CD4-positive, alpha-beta memory T cell (primary cell): ENCODE measurements around the gene STK32C. TPM values are rescaled to one million over a fixed set of nuclear protein-coding genes. Genes with fewer than 3 reads are reported as not detected.

Experiments
- CTCF ChIA-PET: fragments of 350-600 bp; sonication (Branson Sonifier 250); formaldehyde crosslinking; loops from one replicate; lab custom pipeline; 2021; ENCODE audit warnings: inconsistent platforms; ENCODE audit not compliant: partially characterized antibody; lab: Charles Lee
- POLR2A ChIA-PET: fragments of 350-600 bp; sonication (Branson Sonifier 250); formaldehyde crosslinking; loops from one replicate; lab custom pipeline; 2021; ENCODE audit not compliant: partially characterized antibody; lab: Charles Lee
- DNase-seq, 5 donors: peaks; one replicate each; pipeline versions ENCODE4 v3.0.0 to v3.0.0-alpha.2; 2020 to 2022; ENCODE audit warnings: mixed read lengths in 1 of 5
- H3K27ac ChIP-seq: one replicate; pipeline ENCODE4 v1.7.0; 2013; ENCODE audit warnings: low read depth, low read length
- H3K27me3 ChIP-seq: 2 replicates; pipeline ENCODE4 v1.7.0; 2013; ENCODE audit warnings: mild to moderate bottlenecking, low read length, moderate library complexity; ENCODE audit not compliant: insufficient read depth
- H3K36me3 ChIP-seq: 2 replicates; pipeline ENCODE4 v1.7.0; 2013; ENCODE audit warnings: mild to moderate bottlenecking, low read length, moderate library complexity; ENCODE audit not compliant: insufficient read depth
- H3K4me1 ChIP-seq: 2 replicates; pipeline ENCODE4 v1.7.0; 2013; ENCODE audit warnings: mild to moderate bottlenecking, low read length, moderate library complexity; ENCODE audit not compliant: insufficient read depth
- H3K4me3 ChIP-seq, 2 donors: one replicate each; pipeline ENCODE4 v1.7.0; 2013; ENCODE audit warnings: low read length in 2 of 2, mild to moderate bottlenecking in 1 of 2
- H3K9me3 ChIP-seq, 2 donors: one replicate each; pipeline ENCODE4 v1.7.0; 2013; ENCODE audit warnings: low read length in 2 of 2, control low read depth in 1 of 2; ENCODE audit not compliant: control insufficient read depth in 1 of 2
- H3K27ac Mint-ChIP-seq, 7 donors: one replicate each; pipeline ENCODE4 v1.8.0; 2020 to 2021; ENCODE audit warnings: mixed read lengths in 7 of 7, mild to moderate bottlenecking in 6 of 7, inconsistent platforms in 3 of 7, moderate library complexity in 3 of 7
- H3K27me3 Mint-ChIP-seq, 2 donors: one replicate each; pipeline ENCODE4 v1.8.0; 2020 to 2021; ENCODE audit warnings: mixed read lengths in 2 of 2
- H3K36me3 Mint-ChIP-seq, 2 donors: one replicate each; pipeline ENCODE4 v1.8.0; 2020 to 2021; ENCODE audit warnings: mixed read lengths in 2 of 2, inconsistent platforms in 1 of 2, mild to moderate bottlenecking in 1 of 2
- H3K4me1 Mint-ChIP-seq, 4 donors: one replicate each; pipeline ENCODE4 v1.8.0; 2020 to 2021; ENCODE audit warnings: mixed read lengths in 4 of 4, mild to moderate bottlenecking in 1 of 4
- H3K4me3 Mint-ChIP-seq, 8 donors: one replicate each; pipeline ENCODE4 v1.8.0; 2020 to 2021; ENCODE audit warnings: mixed read lengths in 8 of 8, mild to moderate bottlenecking in 7 of 8, moderate library complexity in 6 of 8, inconsistent platforms in 3 of 8
- H3K9me3 Mint-ChIP-seq, 8 donors: one replicate each; pipeline ENCODE4 v1.8.0; 2020 to 2021; ENCODE audit warnings: mixed read lengths in 8 of 8, mild to moderate bottlenecking in 5 of 8, inconsistent platforms in 3 of 8, moderate library complexity in 1 of 8
- intact Hi-C: fragments of 100-400 bp; cut with micrococcal nuclease; formaldehyde crosslinking; loops from one replicate; pipeline ENCODE4 v1.15.1; 2023
- polyA plus RNA-seq, 2 donors: library from polyadenylated mRNA; unstranded; fragments of 300-500 nt; fragmentation: Illumina TruSeq; gene quantifications; one replicate each; pipeline ENCODE4 v1.2.3, GENCODE V29; 2021
- total RNA-seq, 2 experiments: library from RNA; stranded (reverse); gene quantifications; one replicate each; pipeline ENCODE4 v1.2.3, GENCODE V29; 2021

Gene STK32C
- total and polyA plus RNA-seq, 4 experiments from 2014 or later: 7.5 to 14.7 (median 10.6) TPM

DNA sequence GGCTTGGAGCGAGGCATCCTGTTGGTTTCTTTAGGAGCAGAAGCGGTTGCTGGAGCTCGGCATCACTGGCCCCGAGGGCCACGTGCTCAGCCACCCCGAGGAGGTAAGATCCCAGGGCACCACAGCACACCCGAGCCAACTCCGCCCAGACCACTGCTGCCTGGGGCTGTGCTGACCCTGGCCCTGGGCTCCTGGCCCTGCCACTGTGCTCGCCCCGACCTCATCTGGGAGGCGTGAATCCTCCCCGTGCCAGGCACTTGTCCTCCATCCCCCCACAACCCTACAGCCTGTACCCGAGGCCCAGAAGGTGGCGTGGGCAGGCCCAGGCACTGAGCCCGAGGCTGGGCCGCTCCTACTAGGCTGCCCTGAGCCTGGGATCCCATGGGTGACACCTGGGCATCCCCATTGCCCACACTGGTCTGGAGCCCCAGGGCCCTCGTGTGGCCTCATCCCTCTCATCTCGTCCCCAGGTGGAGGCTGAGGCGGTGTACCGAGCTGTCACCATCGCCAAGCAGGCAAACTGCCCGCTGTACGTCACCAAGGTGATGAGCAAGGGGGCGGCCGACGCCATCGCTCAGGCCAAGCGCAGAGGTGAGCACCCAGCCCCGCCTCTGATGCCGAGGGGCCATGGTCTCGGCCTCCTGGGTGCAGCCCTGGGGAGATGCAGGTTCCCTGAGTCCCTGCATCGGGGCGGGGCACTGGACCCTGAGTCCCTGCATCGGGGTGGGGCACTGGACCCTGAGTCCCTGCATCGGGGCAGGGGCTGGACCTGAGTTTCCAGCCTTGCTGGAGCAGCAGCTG lies 109.2 kb downstream of the STK32C start:
- Mint-ChIP-seq H3K36me3 (no peaks in the 10 kb centered on the region), H3K9me3 (no peaks in the 10 kb centered on the region), H3K27ac (no peak overlapping the region), H3K4me3 (no peak overlapping the region), H3K27me3 (peaks cover 2 to 3% of the 10 kb centered on the region in 2 donors), H3K4me1 (no peaks in the 10 kb centered on the region)
- no peak overlapping the region for H3K4me3 ChIP-seq
- no peak overlapping the region for H3K27ac ChIP-seq
- H3K4me1 ChIP-seq: no peaks in the 10 kb centered on the region
- POLR2A ChIA-PET: no interaction called here
- no peaks in the 10 kb centered on the region for H3K9me3 ChIP-seq
- CTCF ChIA-PET: no interaction called here
- intact Hi-C loops: no loop called here
- no peaks in the 10 kb centered on the region for H3K36me3 ChIP-seq
- peak in 1 of 5 donors; percentile 12 for DNase-seq
- no peaks in the 10 kb centered on the region for H3K27me3 ChIP-seq

DNA sequence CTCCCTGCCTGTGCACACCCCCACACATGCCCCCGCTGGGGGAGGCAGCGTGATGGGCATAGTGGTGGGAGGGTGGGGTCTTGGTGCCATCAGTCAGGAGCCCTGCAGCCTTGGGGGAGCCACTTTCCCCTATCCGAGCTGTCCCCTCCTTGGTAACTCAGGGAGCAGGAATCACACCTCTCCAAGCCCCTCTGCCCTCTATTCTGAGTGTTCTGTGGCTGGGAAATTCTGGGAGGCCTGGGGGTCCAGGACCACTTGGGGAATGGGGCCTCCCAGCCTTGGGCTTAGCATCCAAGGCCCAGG lies 109.7 kb downstream of the STK32C start:
- Histone ChIP-seq H3K27ac (no peak overlapping the region), H3K9me3 (no peaks in the 10 kb centered on the region), H3K27me3 (no peaks in the 10 kb centered on the region), H3K4me1 (no peaks in the 10 kb centered on the region), H3K4me3 (no peak overlapping the region), H3K36me3 (no peaks in the 10 kb centered on the region)
- Mint-ChIP-seq H3K36me3 (no peaks in the 10 kb centered on the region), H3K4me3 (no peak overlapping the region), H3K27me3 (peaks cover 2 to 3% of the 10 kb centered on the region in 2 donors), H3K9me3 (no peaks in the 10 kb centered on the region), H3K4me1 (no peaks in the 10 kb centered on the region), H3K27ac (no peak overlapping the region)
- CTCF ChIA-PET: no interaction called here
- POLR2A ChIA-PET: no interaction called here
- DNase-seq: no peak
- intact Hi-C loops: no loop called here

DNA sequence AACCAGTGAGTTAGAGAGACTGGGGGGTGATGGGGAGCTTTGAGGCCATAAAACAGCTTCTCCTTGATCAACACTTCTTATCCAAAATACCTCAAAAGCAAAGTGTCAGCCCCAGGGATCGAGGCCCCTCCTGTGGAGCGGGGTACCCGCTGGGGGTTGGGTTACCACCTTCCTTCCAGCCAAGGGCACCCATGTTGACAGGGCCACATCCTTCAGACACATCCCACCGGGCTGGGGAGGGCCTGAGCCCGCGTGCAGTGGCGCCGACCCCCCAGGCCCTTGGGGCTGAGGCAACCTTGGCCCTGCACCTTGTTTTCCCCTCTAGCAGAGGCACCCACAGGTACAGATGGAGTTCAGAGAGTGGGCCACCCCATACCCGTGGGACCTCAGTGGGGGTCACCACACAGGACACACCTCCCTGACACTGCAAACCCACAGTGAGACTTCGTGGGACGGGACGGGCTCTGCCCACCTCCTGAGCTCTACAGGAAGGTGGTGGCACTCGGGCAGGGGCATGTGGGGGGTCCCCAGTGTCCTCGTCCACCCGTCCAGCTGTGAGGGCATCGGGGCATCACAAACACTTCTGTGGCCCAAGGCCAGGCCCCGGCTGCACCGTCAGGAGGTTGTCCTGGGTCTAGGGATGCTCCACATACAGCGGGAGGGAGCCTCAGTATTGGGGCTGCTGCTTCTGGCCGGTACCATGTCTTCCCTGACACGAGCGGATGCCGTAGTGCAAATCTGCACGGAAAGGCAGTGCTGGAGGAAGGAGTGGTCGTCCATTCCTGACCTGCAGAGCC lies 110.3 kb downstream of the STK32C start:
- peaks cover 2 to 3% of the 10 kb centered on the region in 2 donors for H3K27me3 Mint-ChIP-seq
- Histone ChIP-seq H3K27ac (no peak overlapping the region), H3K4me1 (no peaks in the 10 kb centered on the region), H3K9me3 (no peaks in the 10 kb centered on the region), H3K36me3 (no peaks in the 10 kb centered on the region), H3K4me3 (no peak overlapping the region), H3K27me3 (no peaks in the 10 kb centered on the region)
- peaks cover 0 to under 1% (median 0%) of the 10 kb centered on the region in 4 donors for H3K4me1 Mint-ChIP-seq
- no peak overlapping the region for H3K4me3 Mint-ChIP-seq
- intact Hi-C loops: no loop called here
- ChIA-PET CTCF (no interaction called here), POLR2A (no interaction called here)
- no peaks in the 10 kb centered on the region for H3K9me3 Mint-ChIP-seq
- peak in 1 of 5 donors; percentile 2 for DNase-seq
- no peak overlapping the region for H3K27ac Mint-ChIP-seq
- no peaks in the 10 kb centered on the region for H3K36me3 Mint-ChIP-seq

DNA sequence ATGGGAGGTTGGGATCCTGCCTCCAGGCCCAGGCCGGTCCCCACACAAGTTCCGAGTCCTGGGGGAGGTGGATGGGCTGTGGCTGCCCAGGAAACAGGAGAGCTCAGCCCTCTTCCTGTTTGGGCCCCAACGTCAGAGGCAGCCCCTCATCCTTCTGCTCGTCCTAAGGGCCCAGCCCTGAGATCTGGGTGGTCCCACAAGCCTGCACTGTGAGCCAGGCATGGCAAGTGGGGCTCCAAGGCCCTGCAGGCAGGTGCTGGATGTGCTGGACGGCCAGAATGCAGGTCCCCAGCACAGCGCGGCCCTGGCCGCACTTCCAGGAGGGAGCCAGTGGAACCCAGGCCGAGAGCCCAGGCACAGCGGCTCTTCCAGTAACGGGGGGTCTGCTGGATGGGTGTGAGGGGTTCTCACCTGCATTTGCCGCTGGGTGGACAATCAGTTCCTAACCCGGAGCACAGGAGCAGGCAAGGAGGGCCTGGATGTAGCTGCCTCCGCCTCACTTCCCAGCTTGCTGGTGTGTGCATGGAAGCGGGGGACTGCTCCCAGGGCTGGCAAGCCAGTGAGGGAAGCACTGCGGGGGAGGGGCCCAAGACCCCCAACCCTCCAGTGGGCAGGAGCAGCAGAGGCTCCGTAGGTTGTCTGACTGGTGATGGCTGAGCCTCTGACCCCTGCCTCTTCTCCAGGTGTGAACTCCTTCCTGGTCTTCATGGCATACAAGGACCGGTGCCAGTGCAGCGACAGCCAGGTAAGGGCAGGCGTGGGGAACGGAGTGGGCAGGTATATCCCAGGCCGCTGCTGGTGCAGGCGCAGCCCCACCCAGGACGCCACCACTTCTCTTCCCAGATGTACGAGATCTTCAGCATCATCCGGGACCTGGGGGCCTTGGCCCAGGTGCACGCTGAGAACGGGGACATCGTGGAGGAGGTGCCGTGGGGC lies 111.3 kb downstream of the STK32C start:
- CTCF ChIA-PET: no interaction called here
- no peaks in the 10 kb centered on the region for H3K9me3 ChIP-seq
- peak in 1 of 5 donors; percentile 25 for DNase-seq
- POLR2A ChIA-PET: no interaction called here
- H3K9me3 Mint-ChIP-seq: no peaks in the 10 kb centered on the region
- no peaks in the 10 kb centered on the region for H3K36me3 ChIP-seq
- intact Hi-C loops: no loop called here
- H3K27me3 Mint-ChIP-seq: peaks cover 2 to 3% of the 10 kb centered on the region in 2 donors
- H3K4me1 Mint-ChIP-seq: peaks cover 0 to 1% (median 0%) of the 10 kb centered on the region in 4 donors
- H3K36me3 Mint-ChIP-seq: no peaks in the 10 kb centered on the region
- H3K27ac Mint-ChIP-seq: no peak overlapping the region
- no peaks in the 10 kb centered on the region for H3K27me3 ChIP-seq
- H3K4me3 ChIP-seq: no peak overlapping the region
- no peak overlapping the region for H3K27ac ChIP-seq
- no peaks in the 10 kb centered on the region for H3K4me1 ChIP-seq
- H3K4me3 Mint-ChIP-seq: no peak overlapping the region

DNA sequence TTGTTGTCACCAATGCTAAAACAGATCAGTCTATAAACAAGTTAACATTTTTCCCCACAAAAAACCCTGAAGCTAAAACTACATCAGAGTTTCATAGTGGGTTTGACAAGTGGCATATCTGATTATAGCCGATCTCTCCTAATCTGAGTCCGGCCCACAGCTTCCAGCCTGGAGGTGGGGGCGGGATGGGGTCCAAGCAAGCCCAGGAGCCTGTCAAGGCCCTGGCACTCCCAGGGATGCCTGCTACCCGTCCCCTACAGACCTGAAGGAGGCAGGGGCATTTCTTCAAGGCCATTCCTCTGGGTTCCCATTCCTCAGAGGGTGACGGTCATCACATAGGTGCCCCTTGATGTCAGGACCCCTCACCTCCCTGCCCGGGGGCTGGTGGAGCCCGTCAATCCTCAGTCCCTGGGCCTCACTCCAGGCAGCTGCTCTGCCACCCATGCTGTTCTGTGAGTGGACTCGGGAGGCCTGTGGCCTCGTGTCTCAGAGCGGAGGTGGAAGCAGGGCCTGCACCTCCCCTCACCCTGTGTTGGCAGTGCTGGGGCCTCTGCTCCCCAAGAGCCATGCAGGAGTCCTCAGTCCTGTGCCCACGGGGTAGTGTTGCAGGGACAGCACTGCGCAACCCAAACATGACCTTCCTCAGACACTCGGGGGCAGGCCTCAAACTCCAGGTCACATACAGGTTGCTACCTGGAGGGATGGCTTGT lies 112.2 kb downstream of the STK32C start:
- Mint-ChIP-seq H3K27ac (no peak overlapping the region), H3K9me3 (no peaks in the 10 kb centered on the region), H3K4me1 (peaks cover 0 to 1% (median under 1%) of the 10 kb centered on the region in 4 donors), H3K36me3 (no peaks in the 10 kb centered on the region), H3K4me3 (no peak overlapping the region), H3K27me3 (peaks cover 2 to 3% of the 10 kb centered on the region in 2 donors)
- Histone ChIP-seq H3K9me3 (no peaks in the 10 kb centered on the region), H3K4me3 (no peak overlapping the region), H3K27ac (no peak overlapping the region), H3K27me3 (no peaks in the 10 kb centered on the region), H3K4me1 (no peaks in the 10 kb centered on the region), H3K36me3 (no peaks in the 10 kb centered on the region)
- ChIA-PET POLR2A (no interaction called here), CTCF (no interaction called here)
- intact Hi-C loops: no loop called here
- no peak for DNase-seq

DNA sequence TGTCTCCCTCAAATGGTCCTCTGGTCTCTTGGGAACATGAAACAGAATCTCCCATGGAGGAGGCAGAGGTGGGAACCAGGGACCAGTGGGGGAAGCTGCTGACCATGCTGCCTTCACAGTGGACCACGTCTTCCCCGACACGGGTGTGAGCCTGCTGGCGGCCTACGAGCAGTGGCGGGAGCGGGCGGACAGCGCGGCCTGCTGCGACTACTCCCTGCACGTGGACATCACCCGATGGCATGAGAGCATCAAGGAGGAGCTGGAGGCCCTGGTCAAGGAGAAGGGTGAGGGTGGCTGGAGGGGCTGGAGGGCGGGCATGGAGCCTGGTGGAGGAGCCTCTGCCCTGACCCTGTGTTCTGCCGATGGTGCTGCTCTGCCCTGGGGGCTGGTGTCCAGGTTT lies 113.0 kb downstream of the STK32C start:
- ChIA-PET POLR2A (no interaction called here), CTCF (no interaction called here)
- no peak overlapping the region for H3K4me3 ChIP-seq
- H3K9me3 ChIP-seq: no peaks in the 10 kb centered on the region
- Mint-ChIP-seq H3K4me3 (no peak overlapping the region), H3K27ac (no peak overlapping the region), H3K27me3 (peaks cover 4 to 7% of the 10 kb centered on the region in 2 donors), H3K4me1 (peaks cover 0 to 2% (median under 1%) of the 10 kb centered on the region in 4 donors), H3K36me3 (no peaks in the 10 kb centered on the region), H3K9me3 (no peaks in the 10 kb centered on the region)
- intact Hi-C loops: loop anchor here (1.0 kb wide), 1 partner anchor 9 kb away; no protein-coding TSS in a partner anchor
- H3K36me3 ChIP-seq: no peaks in the 10 kb centered on the region
- H3K4me1 ChIP-seq: no peaks in the 10 kb centered on the region
- H3K27ac ChIP-seq: no peak overlapping the region
- no peaks in the 10 kb centered on the region for H3K27me3 ChIP-seq
- DNase-seq: no peak
